A549 (cell line): ENCODE results near the gene ARF1. TPM values are rescaled to one million over a fixed set of nuclear protein-coding genes. Genes with fewer than 3 reads are reported as not detected.

ENCODE experiments used
- ATAC-seq, 2 experiments: fragments of 200-7000 bp in 1 of 2; fragments of >200 bp in 1 of 2; cut with Nextera tagmentation in 1 of 2; cut with Tn5 transposase in 1 of 2; 3 replicates each; pipeline versions ENCODE4 v1.8.0 to v1.9.1; 2018 to 2020; ENCODE audit warnings: mild to moderate bottlenecking in 1 of 2, moderate library complexity in 1 of 2
- CTCF ChIA-PET: fragments of 300-600 bp; sonication (Branson Sonifier 250); formaldehyde crosslinking; extraction: SDS; loops from one replicate; lab custom pipeline; 2021; ENCODE audit warnings: antibody characterized with exemption, inconsistent platforms; lab: Yijun Ruan, JAX
- POLR2A ChIA-PET: fragments of 350-600 bp; formaldehyde crosslinking; extraction: SDS; loops from one replicate; lab custom pipeline; 2021; ENCODE audit warnings: antibody characterized with exemption, inconsistent platforms; lab: Yijun Ruan, JAX
- DNase-seq, 2 experiments: peaks; one replicate each; pipeline versions ENCODE4 v3.0.0 to v3.0.0-alpha.2; 2011 to 2016; ENCODE audit warnings: low read depth in 1 of 2, low spot score in 1 of 2
- FAIRE-seq: peaks from 2 replicates; lab custom pipeline; 2011; peaks lifted over from hg19 to GRCh38; lab: Jason Lieb, UNC
- H3K27ac ChIP-seq, 2 experiments: fragments of >200 bp; sonication (Bioruptor Twin); formaldehyde crosslinking; 3 replicates each; pipeline ENCODE4 v1.5.1; 2016 to 2017
- H3K4me1 ChIP-seq: fragments of >200 bp; sonication (Bioruptor Twin); formaldehyde crosslinking; 3 replicates; pipeline ENCODE4 v1.6.1; 2016
- H3K4me2 ChIP-seq: fragments of >200 bp; sonication (Bioruptor Twin); formaldehyde crosslinking; 3 replicates; pipeline ENCODE4 v1.6.1; 2016
- H3K4me3 ChIP-seq: fragments of >200 bp; sonication (Bioruptor Twin); formaldehyde crosslinking; 3 replicates; pipeline ENCODE4 v1.5.1; 2016
- H3K9me3 ChIP-seq: fragments of >200 bp; sonication (Bioruptor Twin); formaldehyde crosslinking; 3 replicates; pipeline ENCODE4 v1.6.1; 2016
- BCL3 ChIP-seq: fragments of >200 bp; sonication (Bioruptor Twin); formaldehyde crosslinking; IDR thresholded peaks from 3 replicates; pipeline ENCODE4 v1.6.1; 2016
- CEBPB ChIP-seq, 2 experiments: fragments of >200 bp in 1 of 2; sonication (Bioruptor Twin) in 1 of 2; formaldehyde crosslinking in 1 of 2; IDR thresholded peaks; 2 replicates each; pipeline ENCODE4 v1.6.1; 2012 to 2016
- CHD2 ChIP-seq: fragments of 150-350 bp; IDR thresholded peaks from 2 replicates; pipeline ENCODE4 v1.6.1; 2014; ENCODE audit warnings: low read length; ENCODE audit not compliant: partially characterized antibody
- ESRRA ChIP-seq: fragments of 150-350 bp; IDR thresholded peaks from 2 replicates; pipeline ENCODE4 v1.6.1; 2014; ENCODE audit warnings: mild to moderate bottlenecking, low read length, borderline replicate concordance
- HEYL ChIP-seq: fragments of 250-450 bp; sonication (Bioruptor Pico); IDR thresholded peaks from 2 replicates; pipeline ENCODE4 v1.8.0; 2021; ENCODE audit warnings: mild to moderate bottlenecking, moderate library complexity
- HOXA7 ChIP-seq: fragments of 250-450 bp; sonication (Bioruptor Pico); IDR thresholded peaks from 2 replicates; pipeline ENCODE4 v1.5.0; 2020; ENCODE audit warnings: mild to moderate bottlenecking, moderate library complexity
- HOXB5 ChIP-seq: fragments of 250-450 bp; sonication (Bioruptor Pico); IDR thresholded peaks from 2 replicates; pipeline ENCODE4 v1.5.0; 2020; ENCODE audit warnings: mild to moderate bottlenecking, moderate library complexity
- JUN ChIP-seq, 2 experiments: fragments of >200 bp; sonication (Bioruptor Twin); formaldehyde crosslinking; IDR thresholded peaks; 2 replicates in 1 of 2; 3 replicates in 1 of 2; pipeline ENCODE4 v1.6.1; 2016 to 2017
- KDM5A ChIP-seq: fragments of 200-600 bp; sonication (generic); IDR thresholded peaks from 2 replicates; pipeline ENCODE4 v1.6.1; 2016; ENCODE audit warnings: antibody characterized with exemption, mild to moderate bottlenecking
- RAD21 ChIP-seq, 2 experiments: fragments of >200 bp in 1 of 2; sonication (Bioruptor Twin) in 1 of 2; formaldehyde crosslinking in 1 of 2; IDR thresholded peaks in 1 of 2; conservative IDR thresholded peaks in 1 of 2; 2 replicates in 1 of 2; 3 replicates in 1 of 2; pipeline ENCODE4 v1.6.1; 2012 to 2018; ENCODE audit warnings: inconsistent platforms in 1 of 2
- RNF2 ChIP-seq: fragments of 200-600 bp; sonication (generic); IDR thresholded peaks from 2 replicates; pipeline ENCODE4 v1.6.1; 2016; ENCODE audit warnings: low read depth, mild to moderate bottlenecking, antibody characterized with exemption, moderate library complexity, borderline replicate concordance
- TP53 ChIP-seq: fragments of 250-450 bp; sonication (Bioruptor Pico); IDR thresholded peaks from 2 replicates; pipeline ENCODE4 v1.5.0; 2021; ENCODE audit warnings: mild to moderate bottlenecking, moderate library complexity
- ZSCAN20 ChIP-seq: fragments of 250-450 bp; sonication (Bioruptor Pico); IDR thresholded peaks from 2 replicates; pipeline ENCODE4 v1.8.0; 2022; ENCODE audit warnings: mild to moderate bottlenecking, moderate library complexity
- WGBS: methylation state at CpG from one replicate; pipeline ENCODE4 v1.1.6; 2017; ENCODE audit errors: missing lambda C conversion rate; 5-methylcytosine and 5-hydroxymethylcytosine counted together
- polyA plus RNA-seq, 4 experiments: library from polyadenylated mRNA; depleted of rRNA in 3 of 4; stranded (reverse); fragments of >200 nt; fragmentation: RNase III in 1 of 4; extraction: RNeasy Plus Mini Kit Qiagen cat#74134 plus additional on column Dnase treatment in 1 of 4; gene quantifications; 2 replicates in 3 of 4; 3 replicates in 1 of 4; pipeline ENCODE4 v1.2.3, GENCODE V29; 2011 to 2017

The ARF1 gene
- polyA plus RNA-seq, 2 of the 4 experiments (the other 2 are of a cell fraction) = 297 to 376 TPM

DNA sequence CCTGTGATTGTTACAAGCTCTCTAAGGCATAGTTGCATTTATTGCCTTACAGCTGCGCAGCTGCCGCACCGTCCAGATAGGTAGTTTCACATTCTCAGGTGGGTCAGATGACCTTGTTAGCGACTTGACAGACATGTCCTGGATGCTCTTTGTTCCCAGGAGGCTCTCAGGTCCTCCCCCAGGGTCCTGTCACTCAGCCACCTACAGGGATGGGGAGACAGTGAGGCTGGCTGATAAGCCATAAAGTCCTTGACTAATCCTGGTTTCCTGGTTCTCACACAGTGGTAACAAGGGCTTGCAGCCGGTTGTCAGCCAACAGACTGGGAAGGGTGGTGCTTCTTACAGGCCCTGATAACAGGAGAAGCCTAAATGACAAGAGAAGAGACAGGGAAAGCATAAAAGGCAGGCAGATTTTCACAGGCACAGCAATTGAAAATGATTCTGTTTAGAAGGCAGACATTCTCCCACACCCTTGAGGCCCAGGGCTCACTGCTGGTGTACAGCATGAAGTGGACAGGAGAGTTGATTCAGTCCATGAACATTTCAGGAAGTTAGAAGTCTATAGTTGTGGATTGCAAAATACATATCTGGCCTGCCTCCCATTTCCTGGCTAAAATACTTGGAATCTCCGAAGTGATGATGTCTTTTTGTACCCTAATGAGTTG, 2.9 kb downstream of the ARF1 start:
- 0 out of 4 replicates have a peak, but pooled peaks of 1 of the 2 experiments have one; percentile 7 for TF ChIP-seq CEBPB (IDR thresholded peaks at IDR 0.05)
- TF ChIP-seq ESRRA = no peak
- Histone ChIP-seq H3K4me1 (peaks cover 67% of the 10 kb centered on the region), H3K4me2 (peak overlapping the region; percentile 97), H3K9me3 (no peaks in the 10 kb centered on the region), H3K27ac (peak overlapping the region in 1 of 2 experiments; percentile 15; a peak in 1 of 6 replicates), H3K4me3 (no peak overlapping the region)
- DNase-seq (no peak), ATAC-seq (no peak), FAIRE-seq (no peak)
- WGBS = 74% methylated on average over 6 of the region's 6 CpGs
- ChIA-PET POLR2A (no interaction called here), CTCF (interaction anchor here (1.1 to 1.7 kb wide), 4 partner anchors 12 to 323 kb away, joined by 3 to 5 read pairs (median 4); no protein-coding TSS in a partner anchor)

GRCh38 chr1:228087771-228088251, 5.3 kb downstream of the ARF1 start:
- FAIRE-seq = no peak
- H3K4me3 ChIP-seq = no peak overlapping the region
- CTCF ChIA-PET = interaction anchor here (0.9 kb wide), 1 partner anchor 427 kb away, joined by 4 read pairs; no protein-coding TSS in a partner anchor

GRCh38 chr1:228088586-228089498, 6.3 kb downstream of the ARF1 start:
- FAIRE-seq (no peak), DNase-seq (no peak), ATAC-seq (no peak)
- POLR2A ChIA-PET = no interaction called here
- peak overlapping the region; percentile 5; the same call in 2 of the 3 replicates for H3K4me2 ChIP-seq
- CTCF ChIA-PET = interaction anchor here (0.9 to 1.1 kb wide), 2 partner anchors 89 to 91 kb away, joined by 3 read pairs; no protein-coding TSS in a partner anchor
- WGBS = 90% methylated on average over 19 of the region's 21 CpGs
- H3K27ac ChIP-seq = peak overlapping the region in 1 of 2 experiments; percentile 45; a peak in 2 of 6 replicates
- H3K4me3 ChIP-seq = no peak overlapping the region
- H3K9me3 ChIP-seq = peaks cover 12% of the 10 kb centered on the region
- H3K4me1 ChIP-seq = peaks cover 65% of the 10 kb centered on the region
- no peak for TF ChIP-seq HEYL (CRISPR knock-in tag)
- TF ChIP-seq RAD21 (conservative IDR thresholded peaks at IDR 0.05 in 1 of 2, IDR thresholded peaks at IDR 0.05 in 1 of 2) = no peak
- no peak for TF ChIP-seq HOXB5
- no peak for TF ChIP-seq TP53
- TF ChIP-seq KDM5A = no peak
- TF ChIP-seq HOXA7 = no peak
- no peak for TF ChIP-seq JUN (IDR thresholded peaks at IDR 0.05)
- no peak for TF ChIP-seq RNF2
- no peak for TF ChIP-seq CHD2

More at GRCh38 chr1:228087771-228088251, 5.3 kb downstream of the ARF1 start:
- 0 out of 6 replicates have a peak overlapping the region, but pooled peaks of 1 of the 2 experiments have one; percentile 27 for H3K27ac ChIP-seq
- no peak for TF ChIP-seq HEYL (CRISPR knock-in tag)
- TF ChIP-seq BCL3 = no peak
- TF ChIP-seq ZSCAN20 = no peak
- peaks cover 65% of the 10 kb centered on the region for H3K4me1 ChIP-seq
- POLR2A ChIA-PET = no interaction called here
- 85% methylated on average over 7 of the region's 7 CpGs for WGBS
- H3K9me3 ChIP-seq = 0 out of 3 replicates have a peak, but pooled peaks cover 3% of the 10 kb centered on the region
- DNase-seq = no peak
- no peak for ATAC-seq
- peak overlapping the region; percentile 5; the same call in 2 of the 3 replicates for H3K4me2 ChIP-seq
